ENCODE data around the gene SEC11A.
A peak's percentile ranks its signal among the peaks of the same experiment; 100 is the strongest.
"Not testable (repeated sequence)": the region's sequence is repeated elsewhere in the genome, so short reads cannot be mapped to it uniquely, and the experiment has no call there.

SEC11A gene

DNA sequence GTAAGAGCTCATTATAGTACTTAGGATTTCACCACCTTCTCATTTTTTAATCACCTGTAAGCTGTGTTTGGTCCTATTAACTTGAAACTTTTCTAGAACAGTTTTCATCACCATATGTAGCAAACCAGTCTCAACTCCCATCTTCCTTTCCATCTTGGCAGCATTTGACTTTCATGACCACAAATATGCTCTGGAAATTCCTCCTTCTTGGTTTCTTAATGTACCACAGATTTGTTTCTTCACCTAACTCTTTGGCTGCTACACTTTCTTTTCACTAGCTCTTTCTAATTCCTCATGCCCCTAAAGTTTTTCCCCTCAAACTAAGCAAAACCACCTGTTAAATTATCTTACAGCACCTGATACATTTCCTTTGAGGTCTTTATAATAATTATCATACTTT is 44.7 kb downstream of the SEC11A start:
- DNase-seq, result no peak

- peak in 1 of 4 experiments; percentile 13 for DNase-seq
Observed at GRCh38 chr15:84669726-84670125, 46.2 kb downstream of the SEC11A start.

GRCh38 chr15:84668221-84668982 is 47.5 kb downstream of the SEC11A start:
- DNase-seq, result no peak

DNA sequence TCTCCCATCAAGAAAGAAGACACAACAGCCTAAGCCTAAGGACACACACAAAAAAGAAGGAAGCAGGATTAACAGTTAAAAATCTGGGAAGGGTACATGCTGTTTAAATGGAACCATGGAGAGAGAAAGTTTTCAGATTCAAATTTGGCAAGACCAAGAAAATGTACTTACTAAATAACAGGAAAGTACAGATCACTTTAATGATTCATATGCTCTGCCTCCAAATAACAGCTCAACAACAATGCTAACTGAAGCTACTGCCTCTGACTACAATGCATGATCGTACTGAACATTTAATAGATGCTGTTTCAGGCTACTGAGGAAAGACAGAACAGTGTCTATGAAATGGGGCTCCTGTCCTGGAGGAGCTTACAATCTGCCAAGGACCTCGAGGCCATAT is 49.6 kb downstream of the SEC11A start:
- no peak for DNase-seq

DNA sequence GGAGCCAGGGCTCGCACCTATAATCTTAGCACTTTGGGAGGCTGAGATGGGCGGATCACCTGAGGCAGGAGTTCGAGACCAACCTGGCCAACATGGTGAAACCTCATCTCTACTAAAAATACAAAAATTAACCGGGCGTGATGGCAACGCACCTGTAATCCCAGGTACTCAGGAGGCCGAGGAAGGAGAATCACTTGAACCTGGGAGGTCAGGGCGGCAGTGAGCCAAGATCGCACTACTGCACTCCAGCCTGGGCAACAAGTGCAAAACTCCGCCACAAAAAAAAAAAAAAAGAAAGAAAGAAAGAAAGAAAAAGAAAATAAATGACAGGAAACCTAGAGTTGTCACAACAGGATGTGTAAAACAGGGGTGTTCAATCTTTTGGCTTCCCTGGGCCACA is 54.9 kb downstream of the SEC11A start:
- no peak for DNase-seq

- no peak for DNase-seq
Observed at GRCh38 chr15:84659904-84660781, 55.8 kb downstream of the SEC11A start.

DNA sequence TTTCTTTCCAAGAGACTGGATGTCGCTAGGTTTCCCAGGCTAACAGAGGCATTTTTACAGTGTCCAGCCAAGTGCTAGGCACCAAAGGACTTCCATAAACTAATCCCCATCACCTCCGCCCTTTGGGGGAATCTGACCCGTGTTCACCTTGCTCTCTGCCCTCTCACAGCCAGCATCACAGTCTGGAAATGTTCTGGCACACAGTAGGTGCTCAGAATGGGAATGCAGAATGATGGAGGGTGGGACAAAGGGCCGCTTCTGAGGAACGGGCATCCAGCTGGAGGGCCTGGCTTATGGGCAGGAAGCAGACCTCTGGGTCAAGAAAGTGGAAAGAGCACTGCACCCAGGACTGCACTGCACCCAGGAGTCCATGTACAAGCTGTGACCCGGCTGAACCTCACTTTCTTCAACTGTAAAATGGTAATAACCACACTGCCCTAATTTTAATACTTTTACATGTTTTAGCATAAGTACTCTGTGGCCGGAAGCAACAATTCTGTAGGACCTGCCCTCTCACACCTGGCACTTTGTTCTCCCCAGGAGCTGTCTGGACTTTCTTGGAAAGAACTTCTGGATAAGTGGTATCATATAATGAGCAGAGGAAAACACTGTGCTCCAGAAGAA is 57.0 kb downstream of the SEC11A start:
- DNase-seq, result no peak

GRCh38 chr15:84658080-84658787 is 57.7 kb downstream of the SEC11A start, which contains the start of gene NMB:
TSS of gene NMB (minus strand) at chr15:84658199. CDS start at chr15:84658152, 47 bp downstream.
- DNase-seq, result peak; percentile 82 to 91 (median 84)

- DNase-seq, result no peak
Observed at GRCh38 chr15:84657748-84658079, 58.2 kb downstream of the SEC11A start.

GRCh38 chr15:84656972-84657371 is 59.0 kb downstream of the SEC11A start:
- DNase-seq, result no peak

GRCh38 chr15:84654689-84655453 is 61.1 kb downstream of the SEC11A start:
- peak; percentile 82 to 88 (median 87) for DNase-seq

GRCh38 chr15:84653910-84654688 is 61.8 kb downstream of the SEC11A start, which contains the start of gene WDR73:
TSS of gene WDR73 (minus strand) at chr15:84654283. CDS start at chr15:84654274, 9 bp downstream.
- peak; percentile 97 to 99 (median 98) for DNase-seq

GRCh38 chr15:84653584-84653909 is 62.4 kb downstream of the SEC11A start:
- DNase-seq, result peak in 1 of 4 experiments; percentile 83

GRCh38 chr15:84649706-84650105 is 66.2 kb downstream of the SEC11A start:
- no peak for DNase-seq

- peak; percentile 81 to 90 (median 90) for DNase-seq
Observed at GRCh38 chr15:84648539-84648938, 67.4 kb downstream of the SEC11A start.

DNA sequence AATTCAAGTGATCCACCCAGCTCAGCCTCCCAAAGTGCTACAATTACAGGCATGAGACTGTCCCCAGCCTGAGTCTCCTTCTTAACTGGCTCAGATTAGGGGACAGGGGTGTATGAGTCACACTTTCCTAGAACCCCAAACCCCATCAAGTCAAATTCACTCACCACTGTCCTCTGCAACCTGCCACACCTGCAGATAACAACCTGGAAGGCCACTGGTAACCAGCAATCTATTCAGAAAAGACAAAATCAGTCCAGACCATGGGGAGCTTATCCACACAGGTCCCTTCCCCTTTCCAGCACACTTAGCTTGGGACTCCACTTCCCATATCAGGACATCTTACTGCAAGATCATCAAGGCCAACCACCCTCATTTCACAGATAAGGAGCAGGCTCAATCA is 68.2 kb downstream of the SEC11A start:
- peak in 3 of 4 experiments; percentile 22 to 32 (median 30) for DNase-seq

- no peak for DNase-seq
Observed at GRCh38 chr15:84645997-84646396, 69.9 kb downstream of the SEC11A start.

DNA sequence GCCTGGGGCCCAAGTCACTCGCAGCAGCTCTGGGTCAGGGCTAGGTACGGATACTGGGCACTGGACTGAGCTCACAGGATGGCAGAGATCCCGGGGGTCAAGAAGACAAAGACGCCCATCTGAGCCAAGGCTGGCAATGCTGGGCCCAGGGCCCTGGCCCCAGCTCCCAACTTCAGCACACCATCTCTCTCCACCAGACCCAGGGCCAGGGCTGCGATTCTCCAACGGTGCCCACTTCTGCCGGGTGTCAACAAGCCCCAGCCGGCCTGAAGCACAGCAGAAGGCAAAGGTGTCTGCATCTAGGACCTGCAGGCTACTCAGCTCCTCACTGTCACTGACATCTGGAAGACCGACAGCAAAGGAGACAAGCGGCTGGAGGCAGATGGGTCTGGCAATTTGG is 70.4 kb downstream of the SEC11A start:
- DNase-seq, result no peak

DNA sequence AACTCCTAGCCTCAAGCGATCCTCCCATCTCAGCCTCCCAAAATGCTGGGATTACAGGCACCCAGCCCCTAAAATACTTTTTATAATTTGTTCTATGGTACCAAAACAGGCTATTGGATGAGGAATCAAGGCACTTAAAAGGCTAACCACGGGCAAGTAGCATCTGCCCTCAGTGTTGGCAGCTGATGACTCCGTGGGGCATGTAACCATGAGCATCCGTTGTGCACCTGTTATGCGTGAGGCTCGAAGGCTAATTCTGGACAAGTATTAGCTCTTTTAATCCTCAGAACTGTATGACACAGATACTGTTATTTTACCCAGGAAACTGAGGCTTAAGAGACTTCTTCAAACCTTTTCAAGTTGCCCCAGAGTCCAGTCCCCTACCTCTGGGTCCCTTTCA is 72.1 kb downstream of the SEC11A start:
- DNase-seq, result no peak

DNA sequence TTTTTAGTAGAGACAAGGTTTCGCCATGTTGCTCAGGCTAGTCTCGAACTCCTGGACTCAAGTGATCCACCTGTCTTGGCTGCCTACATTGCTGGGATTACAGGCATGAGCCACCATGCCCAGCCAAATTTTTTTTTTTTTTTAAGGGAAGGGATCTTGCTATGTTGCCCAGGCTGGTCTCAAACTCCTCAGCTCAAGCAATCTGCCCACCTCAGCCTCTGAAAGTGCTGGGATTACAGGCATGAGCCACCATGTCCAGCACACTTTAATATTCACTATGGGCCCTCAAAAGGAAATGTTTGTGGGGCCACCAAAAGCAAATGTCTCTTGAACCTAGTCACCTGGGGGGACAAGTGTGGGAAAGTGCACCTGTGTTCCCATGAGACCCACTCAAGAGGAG is 73.3 kb downstream of the SEC11A start:
- DNase-seq, result not testable (repeated sequence)

DNA sequence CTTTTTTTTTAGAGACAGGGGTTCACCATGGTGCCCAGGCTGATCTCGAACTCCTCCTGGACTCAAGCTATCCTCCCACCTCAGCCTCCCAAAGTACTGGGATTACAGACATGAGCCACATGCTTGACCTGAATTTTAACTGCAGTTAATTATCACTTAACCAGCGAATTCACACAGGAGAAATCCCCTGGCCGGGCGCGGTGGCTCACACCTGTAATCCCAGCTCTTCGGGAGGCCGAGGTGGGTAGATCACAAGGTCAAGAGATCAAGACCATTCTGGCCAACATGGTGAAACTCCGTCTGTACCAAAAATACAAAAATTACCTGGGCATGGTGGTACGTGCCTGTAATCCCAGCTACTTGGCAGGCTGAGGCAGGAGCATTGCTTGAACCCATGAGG is 74.1 kb downstream of the SEC11A start:
- DNase-seq, result not testable (repeated sequence)

Data from suppressor macrophage (primary cell).